SK-N-SH (cell line): ENCODE data around the gene CLEC20A.

Experiments
- EP300 ChIP-seq, 2 experiments: IDR thresholded peaks; 2 replicates each; pipeline versions ENCODE4 v1.4.0 to v1.6.1; 2012; ENCODE audit warnings: borderline replicate concordance in 1 of 2, low read depth in 1 of 2, low read length in 1 of 2
- EZH2phosphoT487 ChIP-seq: fragments of 200-600 bp; sonication (generic); IDR thresholded peaks from 2 replicates; pipeline ENCODE4 v1.6.1; 2017; ENCODE audit warnings: low read depth, mixed run types, mild to moderate bottlenecking, antibody characterized with exemption, moderate library complexity, borderline replicate concordance
- JUND ChIP-seq: IDR thresholded peaks from 2 replicates; pipeline ENCODE4 v1.4.0; 2012
- SIN3A ChIP-seq: IDR thresholded peaks from 2 replicates; pipeline ENCODE4 v1.6.1; 2012; ENCODE audit warnings: low read depth, mild to moderate bottlenecking, low read length, moderate library complexity, borderline replicate concordance
- TEAD4 ChIP-seq: IDR thresholded peaks from 2 replicates; pipeline ENCODE4 v1.4.0; 2012; ENCODE audit warnings: mild to moderate bottlenecking, borderline replicate concordance; ENCODE audit not compliant: insufficient read depth
- TF ChIP-seq, protein P1 (sequence below): fragments of 200-600 bp; sonication (generic); IDR thresholded peaks from 2 replicates; pipeline ENCODE4 v1.6.1; 2017; ENCODE audit warnings: antibody characterized with exemption, mild to moderate bottlenecking, moderate library complexity

DNA sequence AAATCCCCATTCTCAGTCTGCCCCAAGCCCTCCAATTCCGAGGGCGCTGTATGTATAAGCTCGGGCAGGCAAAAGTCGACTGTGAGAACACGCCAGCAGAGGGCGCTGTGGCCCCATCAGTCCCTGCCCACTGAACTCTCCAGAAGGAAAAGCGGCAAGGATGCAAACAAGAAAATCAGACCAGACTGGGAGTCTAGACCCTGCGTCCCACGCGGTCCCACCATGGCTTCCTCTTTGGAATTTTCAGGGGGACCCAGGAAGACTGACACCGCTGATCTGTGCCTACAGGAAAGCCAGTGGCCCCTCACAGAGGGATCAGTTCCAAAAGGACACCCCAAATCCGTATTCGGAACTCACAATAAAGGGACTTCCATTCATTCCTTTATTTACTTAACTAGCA, 35.6 kb upstream of the CLEC20A start:
- TF ChIP-seq JUND (no peak), EP300 (IDR thresholded peaks at IDR 0.05; ENCODE audit: borderline replicate concordance in 1 of 2, low read depth in 1 of 2, low read length in 1 of 2) (no peak), EZH2phosphoT487 (no peak), SIN3A (no peak), TEAD4 (no peak)
- TF ChIP-seq, protein P1, sequence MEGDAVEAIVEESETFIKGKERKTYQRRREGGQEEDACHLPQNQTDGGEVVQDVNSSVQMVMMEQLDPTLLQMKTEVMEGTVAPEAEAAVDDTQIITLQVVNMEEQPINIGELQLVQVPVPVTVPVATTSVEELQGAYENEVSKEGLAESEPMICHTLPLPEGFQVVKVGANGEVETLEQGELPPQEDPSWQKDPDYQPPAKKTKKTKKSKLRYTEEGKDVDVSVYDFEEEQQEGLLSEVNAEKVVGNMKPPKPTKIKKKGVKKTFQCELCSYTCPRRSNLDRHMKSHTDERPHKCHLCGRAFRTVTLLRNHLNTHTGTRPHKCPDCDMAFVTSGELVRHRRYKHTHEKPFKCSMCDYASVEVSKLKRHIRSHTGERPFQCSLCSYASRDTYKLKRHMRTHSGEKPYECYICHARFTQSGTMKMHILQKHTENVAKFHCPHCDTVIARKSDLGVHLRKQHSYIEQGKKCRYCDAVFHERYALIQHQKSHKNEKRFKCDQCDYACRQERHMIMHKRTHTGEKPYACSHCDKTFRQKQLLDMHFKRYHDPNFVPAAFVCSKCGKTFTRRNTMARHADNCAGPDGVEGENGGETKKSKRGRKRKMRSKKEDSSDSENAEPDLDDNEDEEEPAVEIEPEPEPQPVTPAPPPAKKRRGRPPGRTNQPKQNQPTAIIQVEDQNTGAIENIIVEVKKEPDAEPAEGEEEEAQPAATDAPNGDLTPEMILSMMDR: peak; percentile 95
